Loucy (cell line): Measurements from ENCODE around the gene PRPF38A.

Experiments
- CTCF ChIP-seq: fragments of 200-600 bp; sonication (generic); conservative IDR thresholded peaks from 2 replicates; pipeline ENCODE4 v1.5.1; 2014; ENCODE audit warnings: mild to moderate bottlenecking, antibody characterized with exemption, low read length
- EZH2phosphoT487 ChIP-seq: fragments of 200-600 bp; IDR thresholded peaks from 2 replicates; pipeline ENCODE4 v1.6.1; 2018; ENCODE audit warnings: antibody characterized with exemption, mild to moderate bottlenecking, moderate library complexity, borderline replicate concordance

- TF ChIP-seq CTCF (no peak), EZH2phosphoT487 (no peak)
These were observed 16.3 kb downstream of the PRPF38A start for GRCh38 chr1:52420713-52421112.
